Right atrium auricular region (tissue), 2 donors: ENCODE results near the gene ZNRF4. TPM values are rescaled to one million over a fixed set of nuclear protein-coding genes. Genes with fewer than 3 reads are reported as not detected.

ENCODE experiments used
- DNase-seq: peaks from one replicate; pipeline ENCODE4 v3.0.0-alpha.2; 2019; ENCODE audit warnings: low spot score
- H3K27ac ChIP-seq, 2 donors: fragments of 200-600 bp; sonication (generic); 1 replicate in 1 of 2; 2 replicates in 1 of 2; pipeline ENCODE4 v1.5.1; 2016 to 2019
- H3K27me3 ChIP-seq, 2 donors: fragments of 200-600 bp; sonication (generic); one replicate each; pipeline versions ENCODE4 v1.5.1 to v1.6.0; 2017 to 2019
- H3K36me3 ChIP-seq: fragments of 200-600 bp; sonication (generic); one replicate; pipeline ENCODE4 v1.5.1; 2016
- H3K4me1 ChIP-seq, 2 donors: fragments of 200-600 bp; sonication (generic); one replicate each; pipeline versions ENCODE4 v1.5.1 to v1.6.0; 2017 to 2019
- H3K4me3 ChIP-seq, 2 donors: fragments of 200-600 bp; sonication (generic); 1 replicate in 1 of 2; 2 replicates in 1 of 2; pipeline ENCODE4 v1.5.1; 2017 to 2019; ENCODE audit warnings: mild to moderate bottlenecking in 1 of 2, moderate library complexity in 1 of 2
- H3K9me3 ChIP-seq, 2 donors: fragments of 200-600 bp; sonication (generic); one replicate each; pipeline ENCODE4 v1.5.1; 2019
- total RNA-seq, 2 donors: library from RNA; depleted of rRNA; stranded (reverse); fragments of >200 nt; gene quantifications; one replicate each; pipeline ENCODE4 v1.1.0, GENCODE V29; 2016
- TF ChIP-seq, protein P1 (sequence below), 2 donors: fragments of 200-600 bp; sonication (generic); IDR thresholded peaks; one replicate each; pipeline ENCODE4 v1.5.1; 2019; ENCODE audit warnings: antibody characterized with exemption in 2 of 2

ZNRF4 gene
- total RNA-seq, 2 donors from 2014 or later, result not detected

- TF ChIP-seq, protein P1, sequence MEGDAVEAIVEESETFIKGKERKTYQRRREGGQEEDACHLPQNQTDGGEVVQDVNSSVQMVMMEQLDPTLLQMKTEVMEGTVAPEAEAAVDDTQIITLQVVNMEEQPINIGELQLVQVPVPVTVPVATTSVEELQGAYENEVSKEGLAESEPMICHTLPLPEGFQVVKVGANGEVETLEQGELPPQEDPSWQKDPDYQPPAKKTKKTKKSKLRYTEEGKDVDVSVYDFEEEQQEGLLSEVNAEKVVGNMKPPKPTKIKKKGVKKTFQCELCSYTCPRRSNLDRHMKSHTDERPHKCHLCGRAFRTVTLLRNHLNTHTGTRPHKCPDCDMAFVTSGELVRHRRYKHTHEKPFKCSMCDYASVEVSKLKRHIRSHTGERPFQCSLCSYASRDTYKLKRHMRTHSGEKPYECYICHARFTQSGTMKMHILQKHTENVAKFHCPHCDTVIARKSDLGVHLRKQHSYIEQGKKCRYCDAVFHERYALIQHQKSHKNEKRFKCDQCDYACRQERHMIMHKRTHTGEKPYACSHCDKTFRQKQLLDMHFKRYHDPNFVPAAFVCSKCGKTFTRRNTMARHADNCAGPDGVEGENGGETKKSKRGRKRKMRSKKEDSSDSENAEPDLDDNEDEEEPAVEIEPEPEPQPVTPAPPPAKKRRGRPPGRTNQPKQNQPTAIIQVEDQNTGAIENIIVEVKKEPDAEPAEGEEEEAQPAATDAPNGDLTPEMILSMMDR (IDR thresholded peaks at IDR 0.05), result no peak
- H3K27ac ChIP-seq, result no peak overlapping the region
- DNase-seq, result no peak
- no peaks in the 10 kb centered on the region for H3K36me3 ChIP-seq
- H3K4me3 ChIP-seq, result no peak overlapping the region
- H3K27me3 ChIP-seq, result no peaks in the 10 kb centered on the region
- peaks cover 0 to 29% of the 10 kb centered on the region in 2 donors for H3K9me3 ChIP-seq
- no peaks in the 10 kb centered on the region for H3K4me1 ChIP-seq
These were observed 43.8 kb downstream of the ZNRF4 start for GRCh38 chr19:5498830-5499550.

- Histone ChIP-seq H3K27ac (no peak overlapping the region), H3K4me1 (no peaks in the 10 kb centered on the region), H3K27me3 (no peaks in the 10 kb centered on the region), H3K9me3 (peaks cover 0 to 29% of the 10 kb centered on the region in 2 donors), H3K36me3 (no peaks in the 10 kb centered on the region), H3K4me3 (no peak overlapping the region)
- no peak for DNase-seq
- TF ChIP-seq, protein P1 (IDR thresholded peaks at IDR 0.05), result no peak
These were observed 46.7 kb downstream of the ZNRF4 start for GRCh38 chr19:5501907-5502306.

GRCh38 chr19:5503598-5503997 is 48.4 kb downstream of the ZNRF4 start:
- DNase-seq, result no peak

DNA sequence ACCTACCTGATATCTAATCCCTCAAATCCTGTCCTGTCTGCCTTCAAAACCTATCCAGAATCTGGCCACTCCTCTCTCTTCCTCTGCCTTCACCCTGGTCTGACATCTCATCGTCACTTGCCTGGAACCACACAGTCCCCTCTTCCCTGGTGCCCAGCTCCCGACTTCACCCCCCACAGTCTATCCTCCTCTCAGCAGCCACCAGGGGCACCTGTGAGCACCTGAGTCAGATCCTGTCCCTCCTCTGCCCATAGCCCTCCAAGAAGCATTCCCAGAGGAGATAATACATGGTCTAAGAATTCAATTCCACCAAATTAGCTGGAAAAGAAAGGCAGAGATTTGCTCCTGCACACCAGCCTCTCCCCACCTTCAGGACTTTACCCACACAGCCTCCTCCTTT is 48.9 kb downstream of the ZNRF4 start:
- no peak for DNase-seq
- Histone ChIP-seq H3K36me3 (no peaks in the 10 kb centered on the region), H3K27me3 (no peaks in the 10 kb centered on the region), H3K4me1 (no peaks in the 10 kb centered on the region), H3K4me3 (no peak overlapping the region), H3K9me3 (peaks cover 0 to 29% of the 10 kb centered on the region in 2 donors), H3K27ac (no peak overlapping the region)
- TF ChIP-seq, protein P1 (IDR thresholded peaks at IDR 0.05), result no peak

More at GRCh38 chr19:5503598-5503997, 48.4 kb downstream of the ZNRF4 start:
- Histone ChIP-seq H3K4me3 (no peak overlapping the region), H3K36me3 (no peaks in the 10 kb centered on the region), H3K27ac (no peak overlapping the region), H3K4me1 (no peaks in the 10 kb centered on the region), H3K27me3 (no peaks in the 10 kb centered on the region), H3K9me3 (peaks cover 0 to 29% of the 10 kb centered on the region in 2 donors)
- TF ChIP-seq, protein P1 (IDR thresholded peaks at IDR 0.05), result no peak

Other genes with a start within 250 kb of the ZNRF4 start
- gene PTPRS, start 114.6 kb upstream of the ZNRF4 start, total RNA-seq, result 100 to 1,000 TPM; 138 to 190 TPM
- under 1 TPM in 1 of 2 donors, not detected in 1; 0.59 TPM for gene TINCR, start 112.5 kb downstream of the ZNRF4 start, total RNA-seq
- 10 to 100 TPM; 16.1 to 26.6 TPM for gene SAFB2, start 167.4 kb downstream of the ZNRF4 start, total RNA-seq
- 10 to 100 TPM; 31.9 to 32.7 TPM for gene SAFB, start 167.7 kb downstream of the ZNRF4 start, total RNA-seq
- gene MICOS13, start 225.1 kb downstream of the ZNRF4 start, total RNA-seq, result 10 to 100 TPM; 87.7 to 98.8 TPM
- 10 to 100 TPM; 10.3 to 12.6 TPM for gene HSD11B1L, start 225.6 kb downstream of the ZNRF4 start, total RNA-seq
- gene RPL36, start 234.9 kb downstream of the ZNRF4 start, total RNA-seq, result 100 to 1,000 TPM; 222 to 483 TPM